Measurements from ENCODE around the gene BTLA. TPM values are rescaled to one million over a fixed set of nuclear protein-coding genes. Genes with fewer than 3 reads are reported as not detected.
"Not testable (repeated sequence)": the region's sequence is repeated elsewhere in the genome, so short reads cannot be mapped to it uniquely, and the experiment has no call there.

Gene BTLA
- total RNA-seq, 1 donor from 2014 or later: 40.7 TPM

GRCh38 chr3:112508261-112508660 is 9.0 kb upstream of the BTLA start:
- Mint-ChIP-seq H3K4me3 (no peak overlapping the region), H3K36me3 (ENCODE audit: low read depth) (peaks cover 7% of the 10 kb centered on the region), H3K4me1 (ENCODE audit: low read depth) (peaks cover 35% of the 10 kb centered on the region), H3K27me3 (ENCODE audit: insufficient read depth) (no peaks in the 10 kb centered on the region), H3K9me3 (peaks cover 23% of the 10 kb centered on the region), H3K27ac (no peak overlapping the region)
- DNase-seq (ENCODE audit: low spot score): no peak
- intact Hi-C loops (cut with micrococcal nuclease): no loop called here

GRCh38 chr3:112505907-112506306 is 6.6 kb upstream of the BTLA start:
- Mint-ChIP-seq H3K27ac (no peak overlapping the region), H3K36me3 (ENCODE audit: low read depth) (peaks cover 2% of the 10 kb centered on the region), H3K27me3 (ENCODE audit: insufficient read depth) (no peaks in the 10 kb centered on the region), H3K4me3 (no peak overlapping the region), H3K9me3 (peaks cover 16% of the 10 kb centered on the region), H3K4me1 (ENCODE audit: low read depth) (peaks cover 40% of the 10 kb centered on the region)
- DNase-seq (ENCODE audit: low spot score): no peak
- intact Hi-C loops (cut with micrococcal nuclease): no loop called here

- H3K36me3 Mint-ChIP-seq (ENCODE audit: low read depth): peaks cover 2% of the 10 kb centered on the region
- no peak overlapping the region for H3K27ac Mint-ChIP-seq
- H3K27me3 Mint-ChIP-seq (ENCODE audit: insufficient read depth): no peaks in the 10 kb centered on the region
- H3K4me3 Mint-ChIP-seq: no peak overlapping the region
- no peak for DNase-seq (ENCODE audit: low spot score)
- peaks cover 8% of the 10 kb centered on the region for H3K9me3 Mint-ChIP-seq
- H3K4me1 Mint-ChIP-seq (ENCODE audit: low read depth): peaks cover 56% of the 10 kb centered on the region
- intact Hi-C loops (cut with micrococcal nuclease): no loop called here
Observed at GRCh38 chr3:112504123-112504522, 4.9 kb upstream of the BTLA start.

GRCh38 chr3:112503304-112503972 is 4.2 kb upstream of the BTLA start:
- intact Hi-C loops (cut with micrococcal nuclease): no loop called here
- no peaks in the 10 kb centered on the region for H3K27me3 Mint-ChIP-seq (ENCODE audit: insufficient read depth)
- DNase-seq (ENCODE audit: low spot score): no peak
- H3K4me1 Mint-ChIP-seq (ENCODE audit: low read depth): peaks cover 55% of the 10 kb centered on the region
- H3K27ac Mint-ChIP-seq: peak overlapping the region; percentile 3
- peaks cover 7% of the 10 kb centered on the region for H3K9me3 Mint-ChIP-seq
- H3K4me3 Mint-ChIP-seq: no peak overlapping the region
- H3K36me3 Mint-ChIP-seq (ENCODE audit: low read depth): no peaks in the 10 kb centered on the region

- H3K27me3 Mint-ChIP-seq (ENCODE audit: insufficient read depth): no peaks in the 10 kb centered on the region
- H3K4me3 Mint-ChIP-seq: no peak overlapping the region
Observed at GRCh38 chr3:112500621-112501020, 1.3 kb upstream of the BTLA start.

GRCh38 chr3:112497897-112498548 is 1.2 kb downstream of the BTLA start:
- Mint-ChIP-seq H3K27me3 (ENCODE audit: insufficient read depth) (no peaks in the 10 kb centered on the region), H3K27ac (peak overlapping the region; percentile 97), H3K4me3 (peak overlapping the region; percentile 95), H3K36me3 (ENCODE audit: low read depth) (peaks cover 31% of the 10 kb centered on the region), H3K9me3 (peaks cover 5% of the 10 kb centered on the region), H3K4me1 (ENCODE audit: low read depth) (peaks cover 64% of the 10 kb centered on the region)
- no peak for DNase-seq (ENCODE audit: low spot score)
- intact Hi-C loops (cut with micrococcal nuclease): loop anchor here (2.0 to 10.0 kb wide), 6 partner anchors 65 to 1423 kb away; partner anchors contain the start of genes CD200, CD200R1, NECTIN3 and SLC35A5

More at GRCh38 chr3:112500621-112501020, 1.3 kb upstream of the BTLA start:
- DNase-seq (ENCODE audit: low spot score): no peak
- Mint-ChIP-seq H3K36me3 (ENCODE audit: low read depth) (peaks cover 15% of the 10 kb centered on the region), H3K27ac (no peak overlapping the region), H3K9me3 (no peaks in the 10 kb centered on the region), H3K4me1 (ENCODE audit: low read depth) (peaks cover 59% of the 10 kb centered on the region)
- intact Hi-C loops (cut with micrococcal nuclease): no loop called here

GRCh38 chr3:112496366-112497067 is 2.8 kb downstream of the BTLA start:
- peaks cover 34% of the 10 kb centered on the region for H3K36me3 Mint-ChIP-seq (ENCODE audit: low read depth)
- DNase-seq (ENCODE audit: low spot score): no peak
- intact Hi-C loops (cut with micrococcal nuclease): loop anchor here (1.0 to 10.0 kb wide), 6 partner anchors 18 to 1422 kb away; partner anchors contain the start of genes CD200R1, NECTIN3 and SLC35A5
- H3K27ac Mint-ChIP-seq: peak overlapping the region; percentile 82
- peaks cover 5% of the 10 kb centered on the region for H3K9me3 Mint-ChIP-seq
- H3K4me3 Mint-ChIP-seq: peak overlapping the region; percentile 95
- no peaks in the 10 kb centered on the region for H3K27me3 Mint-ChIP-seq (ENCODE audit: insufficient read depth)
- peaks cover 76% of the 10 kb centered on the region for H3K4me1 Mint-ChIP-seq (ENCODE audit: low read depth)

- Mint-ChIP-seq H3K4me1 (ENCODE audit: low read depth) (peaks cover 84% of the 10 kb centered on the region), H3K36me3 (ENCODE audit: low read depth) (peaks cover 44% of the 10 kb centered on the region), H3K4me3 (peak overlapping the region; percentile 54), H3K27ac (peak overlapping the region; percentile 49)
- not testable (repeated sequence) for H3K9me3 Mint-ChIP-seq; DNase-seq (ENCODE audit: low spot score); H3K27me3 Mint-ChIP-seq (ENCODE audit: insufficient read depth)
- intact Hi-C loops (cut with micrococcal nuclease): loop anchor here (10.0 kb wide), 3 partner anchors 480 to 1420 kb away; partner anchors contain the start of genes CD200R1 and NECTIN3
Observed at GRCh38 chr3:112494448-112494767, 4.9 kb downstream of the BTLA start.

GRCh38 chr3:112492124-112492523 is 7.1 kb downstream of the BTLA start:
- Mint-ChIP-seq H3K4me1 (ENCODE audit: low read depth) (peaks cover 86% of the 10 kb centered on the region), H3K4me3 (peak overlapping the region; percentile 0), H3K27ac (peak overlapping the region; percentile 10), H3K9me3 (peaks cover 5% of the 10 kb centered on the region), H3K27me3 (ENCODE audit: insufficient read depth) (no peaks in the 10 kb centered on the region), H3K36me3 (ENCODE audit: low read depth) (peaks cover 45% of the 10 kb centered on the region)
- DNase-seq (ENCODE audit: low spot score): no peak
- intact Hi-C loops (cut with micrococcal nuclease): loop anchor here (10.0 kb wide), 3 partner anchors 483 to 1417 kb away; partner anchors contain the start of genes CD200R1 and NECTIN3

GRCh38 chr3:112491373-112491772 is 7.9 kb downstream of the BTLA start:
- Mint-ChIP-seq H3K4me1 (ENCODE audit: low read depth) (peaks cover 79% of the 10 kb centered on the region), H3K4me3 (peak overlapping the region; percentile 67), H3K9me3 (peaks cover 5% of the 10 kb centered on the region), H3K27me3 (ENCODE audit: insufficient read depth) (no peaks in the 10 kb centered on the region), H3K36me3 (ENCODE audit: low read depth) (peaks cover 42% of the 10 kb centered on the region), H3K27ac (peak overlapping the region; percentile 91)
- intact Hi-C loops (cut with micrococcal nuclease): loop anchor here (1.0 to 10.0 kb wide), 8 partner anchors 8 to 1417 kb away; partner anchors contain the start of genes ATG3, BTLA, CD200R1 and NECTIN3
- no peak for DNase-seq (ENCODE audit: low spot score)

GRCh38 chr3:112489674-112490479 is 9.4 kb downstream of the BTLA start:
- DNase-seq (ENCODE audit: low spot score): no peak
- Mint-ChIP-seq H3K27me3 (ENCODE audit: insufficient read depth) (no peaks in the 10 kb centered on the region), H3K9me3 (peaks cover 5% of the 10 kb centered on the region), H3K4me1 (ENCODE audit: low read depth) (peaks cover 64% of the 10 kb centered on the region), H3K36me3 (ENCODE audit: low read depth) (peaks cover 31% of the 10 kb centered on the region), H3K27ac (peak overlapping the region; percentile 91), H3K4me3 (peak overlapping the region; percentile 72)
- intact Hi-C loops (cut with micrococcal nuclease): loop anchor here (1.0 to 10.0 kb wide), 5 partner anchors 23 to 1415 kb away; partner anchors contain the start of genes ATG3, CD200R1 and NECTIN3

GRCh38 chr3:112486811-112487505 is 12.3 kb downstream of the BTLA start:
- Mint-ChIP-seq H3K27me3 (ENCODE audit: insufficient read depth) (no peaks in the 10 kb centered on the region), H3K9me3 (no peaks in the 10 kb centered on the region), H3K36me3 (ENCODE audit: low read depth) (peaks cover 28% of the 10 kb centered on the region), H3K4me1 (ENCODE audit: low read depth) (peaks cover 64% of the 10 kb centered on the region), H3K4me3 (no peak overlapping the region), H3K27ac (no peak overlapping the region)
- DNase-seq (ENCODE audit: low spot score): no peak
- intact Hi-C loops (cut with micrococcal nuclease): no loop called here

All from activated T-helper 1 cell treated with anti-CD3 and anti-CD28 coated beads, Interleukin-12 subunit alpha, Interleukin-12 subunit beta, Interleukin-2, Interleukin-4 antibody, amounts not matched to agents 30 ng/mL and 10 ng/mL and 1 ng/mL, durations not matched to agents 14 hours and 24 hours and 36 hours (primary cell).